Inferior parietal cortex (tissue), 1 donor: ENCODE data around the gene CENPP.

ENCODE experiments used
- DNase-seq: peaks from one replicate; pipeline ENCODE4 v3.0.0-alpha.2; 2016; ENCODE audit errors: extremely low spot score

Gene CENPP

GRCh38 chr9:92658176-92658575, 332.4 kb downstream of the CENPP start:
- DNase-seq: no peak

GRCh38 chr9:92658611-92659010, 332.9 kb downstream of the CENPP start:
- no peak for DNase-seq

GRCh38 chr9:92659601-92660000, 333.8 kb downstream of the CENPP start:
- no peak for DNase-seq

- DNase-seq: no peak
Observed at GRCh38 chr9:92660266-92660665, 334.5 kb downstream of the CENPP start.

- no peak for DNase-seq
Observed at GRCh38 chr9:92661127-92661526, 335.4 kb downstream of the CENPP start.

- no peak for DNase-seq
Observed at GRCh38 chr9:92661743-92662142, 336.0 kb downstream of the CENPP start.

GRCh38 chr9:92663126-92663525, 337.4 kb downstream of the CENPP start:
- DNase-seq: no peak

GRCh38 chr9:92663951-92664350, 338.2 kb downstream of the CENPP start:
- DNase-seq: no peak

GRCh38 chr9:92664394-92665152, 338.8 kb downstream of the CENPP start:
- DNase-seq: peak; percentile 38

GRCh38 chr9:92665836-92666235, 340.1 kb downstream of the CENPP start:
- no peak for DNase-seq

- DNase-seq: no peak
Observed at GRCh38 chr9:92666236-92666635, 340.5 kb downstream of the CENPP start.

GRCh38 chr9:92666912-92667532, 341.3 kb downstream of the CENPP start:
- DNase-seq: no peak

GRCh38 chr9:92668746-92669526, 343.2 kb downstream of the CENPP start:
- DNase-seq: no peak

GRCh38 chr9:92669527-92669889, 343.8 kb downstream of the CENPP start:
- DNase-seq: no peak
